ENCODE data around the gene LRRC8E.

The LRRC8E gene

DNA sequence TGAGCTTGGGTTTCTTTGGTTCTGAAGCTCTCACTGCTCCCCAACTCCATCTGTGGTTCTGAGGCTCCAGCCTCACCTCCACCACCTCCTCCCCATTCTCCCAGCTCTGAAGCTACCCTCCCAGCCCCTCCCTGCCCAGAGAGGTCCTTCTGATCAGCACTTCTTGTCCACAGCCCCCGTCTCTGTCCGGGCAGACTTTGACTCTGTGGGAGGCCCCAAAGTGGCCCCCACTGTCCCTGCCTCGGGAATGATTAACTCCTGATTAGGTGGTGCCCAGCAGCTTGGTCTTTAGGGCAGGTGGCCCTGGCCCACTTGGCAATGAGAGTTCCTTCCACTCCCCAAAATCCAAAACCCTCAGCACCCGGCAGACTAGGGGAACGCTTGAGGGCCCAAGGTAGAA is 43.9 kb upstream of the LRRC8E start:
- TF ChIP-seq, protein P1, sequence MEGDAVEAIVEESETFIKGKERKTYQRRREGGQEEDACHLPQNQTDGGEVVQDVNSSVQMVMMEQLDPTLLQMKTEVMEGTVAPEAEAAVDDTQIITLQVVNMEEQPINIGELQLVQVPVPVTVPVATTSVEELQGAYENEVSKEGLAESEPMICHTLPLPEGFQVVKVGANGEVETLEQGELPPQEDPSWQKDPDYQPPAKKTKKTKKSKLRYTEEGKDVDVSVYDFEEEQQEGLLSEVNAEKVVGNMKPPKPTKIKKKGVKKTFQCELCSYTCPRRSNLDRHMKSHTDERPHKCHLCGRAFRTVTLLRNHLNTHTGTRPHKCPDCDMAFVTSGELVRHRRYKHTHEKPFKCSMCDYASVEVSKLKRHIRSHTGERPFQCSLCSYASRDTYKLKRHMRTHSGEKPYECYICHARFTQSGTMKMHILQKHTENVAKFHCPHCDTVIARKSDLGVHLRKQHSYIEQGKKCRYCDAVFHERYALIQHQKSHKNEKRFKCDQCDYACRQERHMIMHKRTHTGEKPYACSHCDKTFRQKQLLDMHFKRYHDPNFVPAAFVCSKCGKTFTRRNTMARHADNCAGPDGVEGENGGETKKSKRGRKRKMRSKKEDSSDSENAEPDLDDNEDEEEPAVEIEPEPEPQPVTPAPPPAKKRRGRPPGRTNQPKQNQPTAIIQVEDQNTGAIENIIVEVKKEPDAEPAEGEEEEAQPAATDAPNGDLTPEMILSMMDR (IDR thresholded peaks at IDR 0.05; ENCODE audit: low read depth, low read length): no peak
- H3K4me3 ChIP-seq (ENCODE audit: low read depth, low read length): no peak overlapping the region
- in situ Hi-C loops (cut with HindIII; ENCODE audit: low sequenced_read_pairs): no loop called here
- DNase-seq (ENCODE audit: low read depth, low spot score): no peak

GRCh38 chr19:7844951-7845350 is 43.4 kb upstream of the LRRC8E start:
- in situ Hi-C loops (cut with HindIII; ENCODE audit: low sequenced_read_pairs): no loop called here
- no peak for DNase-seq (ENCODE audit: low read depth, low spot score)
- H3K4me3 ChIP-seq (ENCODE audit: low read depth, low read length): no peak overlapping the region
- TF ChIP-seq, protein P1 (IDR thresholded peaks at IDR 0.05; ENCODE audit: low read depth, low read length): no peak

DNA sequence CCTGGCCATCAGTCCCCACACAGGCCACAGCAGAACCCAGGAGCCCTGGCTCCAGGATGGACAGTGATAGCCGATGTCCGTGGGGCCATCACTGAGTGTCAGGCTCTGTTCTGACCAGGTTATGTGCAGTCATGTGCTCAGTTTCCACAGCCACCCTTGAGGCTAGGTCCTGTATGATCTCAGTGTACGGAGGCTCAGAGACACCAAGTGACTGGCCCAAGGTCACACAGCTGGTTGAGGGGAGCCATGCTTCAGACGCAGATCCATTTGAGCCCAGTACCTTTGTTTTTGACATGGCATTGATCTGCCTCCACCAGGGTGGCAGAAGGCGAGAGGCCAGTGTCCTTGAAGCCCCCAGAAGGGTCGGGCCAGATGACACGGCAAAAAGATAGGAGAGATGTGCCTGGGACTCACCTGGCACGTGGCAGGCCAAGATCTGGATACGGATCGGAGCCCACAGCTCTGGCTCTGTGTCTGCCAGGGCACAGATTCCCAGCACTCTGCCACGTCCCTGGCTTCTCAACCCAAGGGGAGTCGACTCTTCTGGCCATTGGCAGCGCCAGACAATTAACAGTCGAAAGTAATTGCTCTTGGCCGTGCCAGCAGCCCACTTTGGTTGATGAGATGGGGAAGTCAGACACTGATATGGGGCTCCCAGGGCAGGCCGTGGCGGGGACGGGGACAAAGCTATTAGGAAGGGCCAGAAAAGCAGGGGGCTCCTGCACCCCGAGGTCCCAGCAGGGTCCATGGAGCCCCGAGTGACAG is 42.7 kb upstream of the LRRC8E start:
- in situ Hi-C loops (cut with HindIII; ENCODE audit: low sequenced_read_pairs): no loop called here
- TF ChIP-seq, protein P1 (IDR thresholded peaks at IDR 0.05; ENCODE audit: low read depth, low read length): no peak
- no peak for DNase-seq (ENCODE audit: low read depth, low spot score)
- no peak overlapping the region for H3K4me3 ChIP-seq (ENCODE audit: low read depth, low read length)

GRCh38 chr19:7846155-7846646 is 42.1 kb upstream of the LRRC8E start:
- DNase-seq (ENCODE audit: low read depth, low spot score): no peak
- no peak overlapping the region for H3K4me3 ChIP-seq (ENCODE audit: low read depth, low read length)
- in situ Hi-C loops (cut with HindIII; ENCODE audit: low sequenced_read_pairs): no loop called here
- TF ChIP-seq, protein P1 (IDR thresholded peaks at IDR 0.05; ENCODE audit: low read depth, low read length): no peak

- DNase-seq (ENCODE audit: low read depth, low spot score): no peak
Observed at GRCh38 chr19:7847664-7848063, 40.6 kb upstream of the LRRC8E start.

DNA sequence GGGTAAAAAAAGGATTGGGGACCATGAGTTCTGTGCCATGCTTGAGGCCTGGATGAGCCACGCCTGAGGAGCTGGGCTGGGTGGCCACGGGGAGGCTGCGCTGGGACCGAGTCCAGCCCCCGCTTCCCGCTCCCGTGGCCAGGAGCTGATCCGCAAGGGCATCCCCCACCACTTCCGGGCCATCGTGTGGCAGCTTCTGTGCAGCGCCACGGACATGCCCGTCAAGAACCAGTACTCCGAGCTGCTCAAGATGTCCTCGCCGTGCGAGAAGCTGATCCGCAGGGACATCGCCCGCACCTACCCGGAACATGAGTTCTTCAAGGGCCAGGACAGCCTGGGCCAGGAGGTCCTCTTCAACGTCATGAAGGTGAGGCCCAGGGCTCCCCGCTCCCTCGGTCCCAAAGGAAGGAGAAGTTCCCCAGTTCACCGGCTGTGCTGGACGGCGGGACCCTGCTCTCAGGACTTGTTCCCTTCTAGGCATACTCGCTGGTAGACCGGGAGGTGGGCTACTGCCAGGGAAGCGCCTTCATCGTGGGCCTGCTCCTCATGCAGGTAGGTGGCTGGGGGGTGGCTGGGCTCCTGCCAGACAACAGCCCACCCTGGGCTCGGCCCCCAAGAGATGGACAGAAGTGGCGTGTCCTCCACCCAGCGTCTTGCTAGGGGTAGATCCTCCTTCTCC is 39.4 kb upstream of the LRRC8E start:
- in situ Hi-C loops (cut with HindIII; ENCODE audit: low sequenced_read_pairs): no loop called here
- TF ChIP-seq, protein P1 (IDR thresholded peaks at IDR 0.05; ENCODE audit: low read depth, low read length): no peak

More at GRCh38 chr19:7847664-7848063, 40.6 kb upstream of the LRRC8E start:
- in situ Hi-C loops (cut with HindIII; ENCODE audit: low sequenced_read_pairs): no loop called here
- TF ChIP-seq, protein P1 (IDR thresholded peaks at IDR 0.05; ENCODE audit: low read depth, low read length): no peak
- H3K4me3 ChIP-seq (ENCODE audit: low read depth, low read length): no peak overlapping the region

More for the DNA sequence above, 39.4 kb upstream of the LRRC8E start:
- DNase-seq (ENCODE audit: low read depth, low spot score): no peak
- H3K4me3 ChIP-seq (ENCODE audit: low read depth, low read length): no peak overlapping the region

Data from astrocyte of the spinal cord (primary cell).